Right renal pelvis (tissue), 4 donors: ENCODE measurements around the gene CDH13. TPM values are rescaled to one million over a fixed set of nuclear protein-coding genes. Genes with fewer than 3 reads are reported as not detected.

Source experiments
- DNase-seq, 4 donors: peaks; one replicate each; pipeline ENCODE4 v3.0.0-alpha.2; 2013; ENCODE audit warnings: low read depth in 4 of 4, low spot score in 3 of 4, missing footprints in 1 of 4
- polyA plus RNA-seq, 4 donors: library from polyadenylated mRNA; unstranded; fragments of 120-200 nt; gene quantifications; one replicate each; pipeline ENCODE4 v1.2.1, GENCODE V29; 2013; ENCODE audit not compliant: insufficient read length in 4 of 4

The CDH13 gene
- polyA plus RNA-seq, 4 donors, result 10.1 to 16.5 (median 13.4) TPM

DNA sequence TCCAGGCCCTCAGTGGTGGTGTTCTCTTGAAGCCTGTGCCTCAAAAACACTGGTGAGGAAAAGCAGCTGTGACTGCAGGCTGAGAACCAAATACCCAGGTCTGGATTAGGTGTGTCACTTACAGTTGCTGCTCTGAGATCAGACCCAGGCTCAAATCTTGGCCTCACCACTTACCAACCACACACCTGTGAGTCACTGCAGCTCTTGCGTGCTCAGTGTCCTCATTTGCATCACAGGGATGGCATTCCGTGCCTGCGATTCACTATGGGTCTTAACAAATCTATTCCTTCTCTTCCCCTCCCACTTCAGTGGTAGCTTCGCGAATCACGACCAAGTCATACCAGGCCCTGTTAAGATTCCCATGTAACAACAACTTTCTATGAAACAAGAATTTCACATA, 947.6 kb downstream of the CDH13 start:
- no peak for DNase-seq

DNA sequence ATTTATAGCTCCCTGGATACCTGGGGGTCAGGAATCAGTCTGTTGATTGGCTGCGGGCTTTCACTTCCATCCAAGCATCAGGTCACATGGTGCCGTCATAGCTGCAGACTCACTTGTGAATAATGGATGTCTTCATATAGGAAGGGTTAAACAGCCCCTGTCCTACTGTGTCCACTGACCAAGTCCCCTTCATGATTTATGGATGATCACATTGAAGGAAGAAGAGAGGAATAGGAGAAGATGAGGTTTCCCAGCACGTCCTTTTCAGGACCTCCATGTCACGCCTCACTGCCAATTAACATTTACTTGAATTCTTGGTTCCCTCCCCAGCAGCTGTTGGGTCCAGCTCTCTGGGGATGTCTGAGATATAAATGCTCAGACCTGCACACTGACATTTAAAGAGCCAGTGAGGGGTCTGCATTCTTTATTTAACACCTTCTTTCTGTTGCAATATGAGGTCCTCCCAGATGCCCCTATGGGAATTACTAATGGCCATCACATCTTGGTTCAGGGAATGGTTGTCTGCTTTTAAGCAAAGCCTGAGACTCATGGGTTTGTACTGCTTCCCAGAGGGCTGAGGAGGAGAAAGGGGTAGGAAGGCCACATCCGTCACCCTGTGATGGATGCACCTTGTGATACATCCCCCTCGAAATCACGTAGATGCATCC, 950.4 kb downstream of the CDH13 start:
- DNase-seq, result no peak

DNA sequence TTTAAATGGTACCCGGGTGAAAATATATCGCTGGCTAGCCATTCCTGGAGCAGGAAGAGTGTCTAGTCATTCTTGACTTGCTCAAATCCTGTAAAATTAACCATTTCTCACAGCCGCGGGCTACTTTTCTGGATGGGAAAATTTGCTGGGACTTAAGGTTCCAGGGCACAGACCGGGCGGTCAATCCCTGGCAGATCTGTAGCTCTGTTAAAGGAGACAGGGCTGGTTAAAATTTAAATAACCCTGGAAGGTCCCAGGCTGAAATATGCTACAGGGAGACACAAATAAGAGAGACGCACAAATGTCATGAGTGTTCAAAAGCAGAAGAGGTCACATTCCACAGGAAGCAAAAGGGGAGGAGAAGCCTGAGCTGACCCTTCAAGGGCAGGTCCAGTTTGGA, 951.4 kb downstream of the CDH13 start:
- DNase-seq, result no peak

DNA sequence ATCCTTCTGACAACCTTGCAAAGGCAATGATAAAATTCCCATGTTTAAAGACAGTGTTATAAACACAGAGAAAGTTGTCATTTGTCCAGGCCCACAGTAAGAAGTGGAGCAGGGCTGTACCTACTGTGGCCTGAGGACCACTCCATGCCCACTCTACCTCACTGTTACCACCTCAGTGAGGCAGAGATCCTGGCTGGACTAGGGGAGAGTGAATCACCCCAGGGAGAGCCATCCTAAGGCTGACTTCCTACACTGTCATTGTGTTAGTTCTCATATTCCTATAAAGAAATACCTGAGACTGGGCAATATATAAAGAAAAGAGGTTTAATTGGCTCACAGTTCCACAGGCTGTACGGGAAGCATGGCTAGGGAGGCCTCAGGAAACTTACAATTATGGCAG, 952.3 kb downstream of the CDH13 start:
- no peak for DNase-seq

DNA sequence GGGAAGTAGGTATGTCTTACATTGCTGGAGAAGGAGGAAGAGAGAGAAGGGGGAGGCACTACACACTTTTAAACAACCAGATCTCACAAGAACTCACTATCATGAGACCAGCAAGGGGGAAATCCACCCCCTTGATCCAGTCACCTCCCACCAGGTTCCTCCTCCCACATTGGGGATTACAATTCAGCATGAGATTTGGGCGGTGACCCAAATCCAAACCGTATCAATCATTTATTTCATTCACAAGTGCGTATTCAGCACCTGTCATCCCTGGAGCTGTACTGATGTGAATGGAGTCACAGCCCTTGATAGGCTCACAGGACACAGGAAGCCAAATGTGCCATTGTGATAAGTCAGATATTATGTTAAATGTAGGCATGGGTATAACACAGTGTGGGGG, 952.7 kb downstream of the CDH13 start:
- DNase-seq, result no peak

DNA sequence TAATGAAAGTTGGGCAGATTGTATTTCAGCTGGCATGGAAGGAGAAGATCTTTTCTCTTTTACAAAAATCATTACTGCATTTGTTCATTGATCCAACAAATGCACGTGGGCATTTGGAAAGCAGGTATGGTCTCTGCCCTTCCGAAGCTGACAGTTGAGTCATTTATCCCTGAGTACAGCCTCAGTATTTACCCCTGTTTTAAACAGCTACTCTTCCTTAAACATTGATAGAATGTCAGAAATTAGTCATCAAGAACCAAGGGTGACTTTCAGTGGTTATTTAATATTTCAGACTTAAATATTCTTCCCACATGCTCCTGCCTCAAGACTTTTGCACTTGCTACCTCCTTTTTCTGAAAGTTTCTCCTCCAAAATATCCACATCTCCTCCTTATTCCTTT, 954.3 kb downstream of the CDH13 start:
- DNase-seq, result no peak

DNA sequence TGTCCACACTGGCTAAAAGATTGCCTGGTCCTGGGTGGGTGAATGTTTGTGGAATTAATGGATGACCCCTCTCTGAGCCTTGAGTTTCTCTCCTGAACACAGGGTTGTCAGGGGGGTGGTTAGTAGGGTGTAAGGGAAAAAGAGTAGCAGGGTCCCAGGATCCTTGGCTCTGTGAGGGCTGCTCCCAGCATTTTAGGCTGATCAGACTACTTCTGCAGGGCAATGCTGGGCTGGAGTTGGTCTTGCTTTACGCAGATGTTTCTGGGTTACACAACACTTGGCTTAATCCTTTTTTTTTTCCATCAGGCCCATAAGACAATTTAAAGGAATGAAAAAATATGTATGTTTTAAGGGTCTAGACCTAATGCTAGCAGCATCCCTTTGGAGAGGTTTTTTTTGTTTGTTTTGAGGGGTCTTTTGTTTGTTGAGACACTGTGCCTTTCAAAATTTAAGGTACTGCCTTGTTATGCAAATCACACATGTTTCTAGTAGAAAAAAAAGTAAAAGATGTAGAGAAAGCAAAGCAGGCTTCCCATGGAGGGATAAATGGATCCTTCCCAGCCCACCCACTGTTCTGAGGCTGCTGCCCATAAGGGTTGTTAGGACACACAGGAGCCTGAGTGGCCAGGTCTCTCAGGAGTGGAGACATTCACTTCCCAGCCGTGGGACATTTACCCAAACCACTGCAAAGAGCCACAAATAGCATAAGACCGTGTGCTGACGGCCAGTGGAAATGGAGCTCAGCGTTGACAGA, 955.4 kb downstream of the CDH13 start:
- no peak for DNase-seq

DNA sequence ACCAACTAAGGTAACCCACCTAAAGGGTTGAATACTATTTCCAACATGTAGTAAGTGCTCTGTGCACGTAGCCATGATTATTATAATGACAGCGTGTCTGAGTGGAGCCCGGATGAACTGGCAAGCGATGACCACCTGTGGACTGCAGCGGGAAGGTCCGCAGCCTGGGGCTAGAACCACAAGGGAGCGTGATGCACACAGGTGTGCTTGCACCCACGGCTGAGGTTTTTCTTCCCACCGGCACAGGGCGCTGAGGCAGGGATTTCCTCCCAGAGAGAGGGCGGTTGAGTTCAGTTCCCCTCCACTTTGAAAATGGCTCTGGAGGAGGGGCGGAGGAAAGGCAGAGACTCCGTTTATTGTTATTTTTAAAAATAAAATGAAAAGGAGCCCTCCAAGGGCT, 959.3 kb downstream of the CDH13 start:
- DNase-seq, result no peak

DNA sequence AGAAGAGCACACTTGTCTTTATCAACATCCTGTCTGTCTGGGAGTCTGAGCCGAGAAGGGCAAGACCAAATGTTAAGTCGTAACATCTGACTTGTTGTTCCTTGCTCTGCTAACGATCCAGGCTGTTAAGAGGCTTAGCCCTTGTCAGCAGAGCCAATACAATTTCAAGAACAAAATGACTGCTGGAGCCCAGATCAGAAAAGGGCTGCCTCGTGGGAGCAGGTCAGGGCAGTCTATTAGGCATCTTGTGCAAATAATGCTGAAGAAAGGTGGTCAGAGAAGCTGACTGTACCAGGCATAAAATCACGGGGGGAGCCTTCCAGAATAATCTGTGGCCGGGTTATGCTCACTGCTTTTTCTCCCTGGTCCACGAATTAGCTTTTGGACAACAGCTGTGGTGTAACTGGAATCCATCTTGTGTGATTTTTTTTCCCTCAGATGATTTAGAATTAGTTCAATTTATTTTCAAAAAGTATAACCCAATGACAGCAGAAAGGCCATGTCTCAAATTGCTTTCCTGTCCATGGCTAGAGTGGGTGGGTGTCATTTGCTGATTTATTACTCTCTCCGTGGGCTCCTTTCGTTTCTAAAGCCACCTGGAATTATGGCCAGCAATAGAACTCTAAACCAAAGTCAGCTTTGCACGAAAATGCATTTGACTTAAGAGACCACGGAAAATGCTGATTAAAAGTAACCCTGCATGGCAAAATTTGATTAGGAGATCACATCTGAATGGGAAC, 959.9 kb downstream of the CDH13 start:
- no peak for DNase-seq

DNA sequence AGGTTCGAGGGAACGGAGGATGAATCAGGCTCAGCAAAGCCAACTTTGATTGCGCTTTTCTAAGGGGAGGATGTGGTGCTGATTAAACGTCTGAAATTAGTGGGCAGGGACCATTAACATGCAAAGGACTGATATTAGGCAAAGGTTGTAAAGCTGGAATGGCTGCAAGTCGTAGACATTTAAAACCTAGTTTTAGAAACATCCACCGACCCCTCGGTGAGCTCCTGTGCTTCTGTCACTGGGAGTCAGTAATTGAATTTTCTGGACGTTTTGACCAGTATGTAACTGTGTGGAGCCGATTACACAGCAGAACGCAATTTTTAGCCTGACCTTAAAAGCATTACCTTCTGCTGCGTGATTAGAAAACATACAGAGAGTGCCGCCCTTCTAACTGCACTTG, 960.4 kb downstream of the CDH13 start:
- no peak for DNase-seq

DNA sequence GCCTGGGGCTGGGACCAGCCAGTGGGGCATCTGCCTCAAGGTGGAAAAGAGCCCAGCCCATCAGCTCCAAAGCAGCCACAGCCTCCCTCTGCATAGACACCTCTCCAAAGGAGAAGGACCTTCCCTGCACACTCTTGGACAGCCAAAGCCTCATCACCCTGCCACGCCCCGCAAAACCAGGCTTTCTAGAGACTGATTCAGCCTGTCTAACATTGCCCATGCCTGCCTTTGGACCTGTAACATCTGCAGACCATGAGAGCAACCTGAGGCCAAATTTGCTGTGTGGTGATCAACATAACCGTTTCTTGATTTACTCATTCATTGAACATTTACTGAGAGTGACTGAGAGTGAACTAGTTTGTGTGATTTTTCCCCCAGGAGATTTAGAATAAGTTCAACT, 961.3 kb downstream of the CDH13 start:
- DNase-seq, result no peak

DNA sequence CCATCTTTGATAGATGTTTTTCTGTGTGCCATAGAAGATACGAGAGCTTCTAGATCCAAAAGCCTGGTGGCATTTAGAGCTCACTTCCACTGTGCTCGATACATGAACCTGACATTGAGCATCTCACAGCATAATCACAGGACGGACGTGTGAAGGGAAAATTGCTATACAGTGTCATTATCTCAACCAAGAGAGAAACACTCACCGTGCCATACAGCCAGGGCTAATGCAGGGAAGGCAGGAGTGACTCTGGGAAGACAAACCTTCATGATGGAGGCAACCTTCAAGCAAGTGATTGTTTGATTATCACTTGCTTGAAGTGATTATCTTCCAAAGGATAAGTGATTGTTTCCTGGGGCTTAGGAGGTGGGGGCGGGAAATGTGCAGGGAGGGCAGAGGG, 962.8 kb downstream of the CDH13 start:
- no peak for DNase-seq

DNA sequence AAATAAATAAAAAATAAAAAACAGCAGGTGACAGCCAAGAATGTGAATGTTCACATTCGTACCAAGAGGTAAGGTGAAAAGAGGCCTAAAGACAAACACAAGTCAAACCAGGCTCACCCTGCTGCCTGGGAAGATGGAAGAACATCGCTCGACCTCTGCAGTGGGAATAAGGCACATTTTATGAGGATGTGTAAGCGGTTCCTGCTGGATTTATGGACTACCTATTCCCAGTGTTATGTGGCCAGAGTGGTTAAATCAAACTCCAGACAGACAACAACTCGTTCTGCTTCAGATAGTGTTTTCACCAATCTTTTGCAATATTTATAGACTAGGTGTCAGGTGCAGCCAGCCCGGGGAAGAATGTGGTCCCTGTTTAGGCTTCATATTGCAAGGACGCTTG, 966.0 kb downstream of the CDH13 start:
- no peak for DNase-seq

DNA sequence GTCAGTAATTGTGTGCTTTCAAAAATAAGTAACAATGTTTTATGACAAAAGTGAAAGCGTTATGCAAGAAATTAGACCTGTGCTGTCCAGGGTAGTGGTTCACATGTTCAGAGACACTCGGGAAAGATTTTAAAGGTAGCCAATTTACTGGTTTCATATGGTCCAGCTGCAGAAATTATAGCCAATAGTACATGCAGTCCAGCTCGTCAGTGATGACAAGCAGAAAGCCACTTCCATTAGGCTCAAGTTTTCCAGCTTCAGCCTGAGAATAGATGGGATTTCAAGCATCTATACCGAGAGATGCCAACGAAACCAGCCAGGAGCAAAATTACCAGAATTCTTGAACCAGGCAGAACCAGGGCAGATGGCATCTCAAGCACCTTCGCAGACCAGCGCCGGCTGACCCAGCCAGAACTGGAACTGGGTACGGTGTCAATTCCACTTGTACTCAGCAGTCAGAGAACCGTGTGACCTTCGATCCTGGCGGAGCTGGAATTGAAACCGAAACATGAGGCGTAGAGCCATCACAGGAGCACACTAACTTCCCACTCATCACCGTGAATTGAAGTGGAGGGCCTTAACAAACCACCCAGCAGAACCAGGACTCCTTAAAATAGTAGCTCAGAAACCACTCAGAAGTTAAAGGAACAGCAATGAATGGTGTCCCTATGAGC, 973.2 kb downstream of the CDH13 start:
- DNase-seq, result no peak

DNA sequence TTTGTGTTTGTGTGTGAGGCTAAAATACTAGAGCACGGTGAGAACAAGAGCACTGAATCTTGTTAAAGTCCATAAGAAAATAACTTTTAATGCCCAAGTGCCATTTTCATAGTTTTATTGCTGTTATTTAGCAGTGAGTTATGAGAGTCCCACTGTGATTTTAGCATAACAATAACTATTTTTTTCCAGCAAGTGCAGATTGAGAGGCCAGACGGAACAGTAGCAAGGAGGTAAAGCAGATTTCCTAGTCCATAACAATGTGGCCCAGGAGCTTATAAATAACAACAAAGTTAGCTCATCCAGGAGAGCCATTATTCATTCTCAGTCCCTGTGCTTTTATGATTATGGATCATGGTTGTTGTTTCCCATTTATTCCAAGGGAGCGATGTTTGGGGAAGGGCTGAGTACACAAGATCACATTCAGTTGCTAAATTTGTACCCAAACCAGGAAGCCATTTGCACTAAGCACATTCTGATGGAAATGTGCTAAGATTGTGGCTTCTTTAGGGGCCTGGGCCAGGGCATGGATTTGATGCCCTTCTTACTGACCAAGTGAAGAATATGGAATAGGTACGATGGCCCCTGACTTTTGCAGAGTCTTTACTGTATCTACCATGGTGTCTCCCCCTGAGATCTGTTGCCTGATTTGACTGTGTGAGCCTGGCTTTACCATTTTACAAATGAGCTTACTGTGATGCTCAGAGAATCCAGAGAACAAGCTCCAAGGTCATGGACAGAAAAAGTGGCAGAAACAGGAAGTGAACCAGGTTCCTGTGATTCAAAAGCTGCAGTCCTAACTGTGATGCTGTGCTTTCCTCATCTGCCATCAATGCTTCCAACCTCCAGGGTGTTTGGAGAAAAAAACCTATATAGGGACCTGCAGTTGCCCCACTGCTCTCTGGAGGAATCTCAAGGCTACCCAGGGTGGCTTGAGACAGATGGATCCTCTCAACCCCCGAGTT, 976.3 kb downstream of the CDH13 start:
- no peak for DNase-seq

DNA sequence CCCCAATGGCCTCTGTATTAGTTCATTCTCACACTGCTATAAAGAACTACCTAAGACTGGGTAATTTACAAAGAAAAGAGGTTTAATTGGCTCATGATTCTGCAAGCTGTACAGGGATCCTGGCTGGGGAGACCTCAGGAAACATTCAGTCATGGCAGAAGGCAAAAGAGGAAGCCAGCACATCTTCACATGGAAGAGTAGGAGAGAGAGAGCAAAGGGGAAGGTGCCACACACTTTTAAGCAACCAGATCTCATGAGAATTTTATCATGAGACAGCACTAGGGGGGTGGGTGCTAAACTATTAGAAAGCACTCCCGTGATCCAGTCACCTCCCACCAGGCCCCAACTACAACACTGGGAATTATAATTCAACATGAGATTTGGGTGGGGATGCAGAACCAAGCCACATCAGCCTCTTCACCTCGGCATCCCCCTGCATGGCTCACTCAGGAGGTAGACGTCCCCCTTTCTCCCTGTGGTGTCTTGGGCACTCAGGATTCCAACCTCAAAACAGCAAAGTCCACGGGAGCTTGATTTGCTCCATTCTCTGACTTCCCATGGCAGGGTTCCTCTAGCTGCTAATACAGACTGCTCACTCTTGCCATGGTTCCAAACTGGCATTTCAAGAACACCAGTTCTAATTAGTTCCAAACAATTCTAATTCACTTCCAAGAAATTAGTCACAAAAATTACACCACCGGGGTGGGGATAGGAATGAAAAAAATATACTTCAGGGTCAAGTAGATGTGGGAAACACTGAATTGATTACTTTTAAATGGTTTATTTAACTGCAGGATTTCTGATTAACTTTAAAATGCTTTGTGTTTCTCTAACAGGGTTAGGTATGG, 977.2 kb downstream of the CDH13 start:
- no peak for DNase-seq

DNA sequence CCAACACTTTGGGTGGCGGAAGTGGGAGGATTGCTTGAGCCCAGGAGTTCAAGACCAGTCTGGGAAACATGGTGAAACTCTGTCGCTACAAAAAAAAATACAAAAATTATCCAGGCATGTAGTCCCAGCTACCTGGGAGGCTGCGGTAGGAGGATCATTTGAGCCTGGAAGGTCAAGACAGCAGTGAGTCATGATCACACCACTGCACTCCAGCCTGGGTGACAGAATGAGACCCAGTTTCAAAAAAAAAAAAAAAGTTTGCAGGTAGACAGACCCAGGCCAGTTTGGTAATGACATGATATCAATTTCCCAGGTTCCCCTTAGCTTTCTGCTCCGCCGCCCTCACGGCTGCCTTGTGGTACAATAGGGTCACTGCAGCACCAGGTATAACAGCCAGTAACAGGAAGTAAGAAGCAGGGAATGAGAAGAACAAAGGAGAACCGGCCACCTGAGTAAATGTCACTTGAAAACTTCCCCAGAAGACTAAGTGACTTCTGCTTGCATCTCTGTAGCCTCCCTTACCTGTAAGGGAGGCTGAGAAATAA, 979.8 kb downstream of the CDH13 start:
- DNase-seq, result no peak

DNA sequence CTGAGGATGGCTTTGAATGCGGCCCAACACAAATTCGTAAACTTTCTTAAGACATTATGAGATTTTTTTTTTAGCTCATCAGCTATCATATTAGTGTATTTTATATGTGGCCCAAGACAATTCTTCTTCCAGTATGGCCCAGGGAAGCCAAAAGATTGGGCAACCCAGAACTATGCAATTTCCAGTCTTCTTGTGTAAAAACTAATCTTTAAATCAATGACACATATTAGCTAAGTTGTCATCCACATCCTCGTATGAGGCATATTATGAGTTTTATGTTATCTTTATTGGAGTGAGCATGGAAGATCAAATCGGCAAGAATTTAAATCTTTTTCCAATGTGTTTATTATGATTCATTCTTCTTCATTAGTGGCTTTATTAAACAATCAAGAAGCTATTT, 982.4 kb downstream of the CDH13 start:
- no peak for DNase-seq
